ENCODE results near the gene RBFA.
"Not testable (repeated sequence)": the region's sequence is repeated elsewhere in the genome, so short reads cannot be mapped to it uniquely, and the experiment has no call there.

The RBFA gene

GRCh38 chr18:80034068-80034851, at the start of gene RBFA:
RBFA (plus strand) TSS chr18:80034434; CDS start chr18:80034496, 62 bp downstream.
- peak; percentile 100 for DNase-seq

- DNase-seq = no peak
These were observed 49.1 kb upstream of the RBFA start for GRCh38 chr18:79985172-79985571.

- no peak for DNase-seq
These were observed 47.5 kb upstream of the RBFA start for GRCh38 chr18:79986726-79987125.

DNA sequence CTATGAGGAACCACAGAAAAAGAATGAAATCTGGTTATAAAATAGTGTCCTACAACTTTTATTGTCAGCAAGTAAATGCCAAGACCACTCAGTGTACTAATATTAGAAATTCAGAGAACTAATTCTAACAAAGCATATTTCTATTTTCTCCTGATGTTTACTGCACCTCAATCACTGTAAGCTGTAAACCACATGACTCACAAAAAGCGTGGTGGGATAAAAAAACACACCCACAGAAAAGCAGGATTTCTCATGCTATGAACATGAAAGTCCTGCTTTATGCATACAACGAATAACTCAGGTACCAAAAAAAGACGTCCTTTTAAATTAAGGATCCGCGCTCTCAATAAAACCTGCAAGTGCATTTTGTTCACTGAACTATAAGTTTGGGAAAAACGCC, 46.7 kb upstream of the RBFA start:
- no peak for DNase-seq

DNA sequence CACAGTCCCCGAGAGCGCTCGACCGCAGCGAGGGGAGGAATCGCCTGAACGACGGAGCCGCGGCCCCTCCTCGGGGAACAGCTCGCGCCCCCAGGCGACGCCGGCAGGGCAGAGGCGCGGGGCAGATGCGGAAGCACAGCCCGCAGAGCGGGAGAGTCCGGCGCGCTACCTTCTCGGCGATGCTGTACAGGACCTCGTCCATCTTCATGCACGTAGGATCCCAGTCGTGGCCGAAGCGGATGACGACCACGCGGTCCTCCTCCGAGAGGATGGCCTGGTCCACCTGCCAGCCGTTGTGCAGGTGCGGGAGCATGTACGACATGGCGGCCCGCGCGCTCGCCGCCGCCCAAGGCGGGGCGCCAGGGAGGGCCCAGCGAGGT, 46.2 kb upstream of the RBFA start:
- peak; percentile 36 for DNase-seq

- DNase-seq = peak; percentile 75
These were observed 45.6 kb upstream of the RBFA start, which contains the start of gene TXNL4A for GRCh38 chr18:79988451-79989194. TXNL4A (minus strand) TSS chr18:79988563; CDS start chr18:79988392, 171 bp downstream.

GRCh38 chr18:79989195-79989497, 45.1 kb upstream of the RBFA start:
- no peak for DNase-seq

- DNase-seq = no peak
These were observed 42.7 kb upstream of the RBFA start for GRCh38 chr18:79991494-79991893.

GRCh38 chr18:79999701-80000100, 34.5 kb upstream of the RBFA start:
- DNase-seq = not testable (repeated sequence)

GRCh38 chr18:80000877-80001276, 33.4 kb upstream of the RBFA start:
- DNase-seq = no peak

DNA sequence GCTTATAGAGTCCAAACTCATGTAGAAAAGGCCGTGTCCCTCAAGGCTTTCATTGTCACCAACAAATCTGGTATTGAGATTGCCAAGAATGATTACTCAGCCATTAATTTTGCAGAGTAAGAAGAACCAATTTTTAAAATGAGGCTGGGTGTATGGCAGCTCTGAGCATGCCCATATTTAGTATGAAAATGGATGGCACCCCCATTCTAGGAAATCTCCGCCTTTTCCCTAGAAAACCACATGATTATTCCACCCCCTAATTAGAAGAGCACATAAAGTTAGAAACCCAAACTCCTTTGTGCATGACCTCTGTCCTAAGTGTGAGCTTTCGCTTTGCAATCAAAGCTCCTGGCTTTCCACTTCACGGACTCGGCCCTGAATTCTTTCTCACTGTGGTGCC, 31.8 kb upstream of the RBFA start:
- DNase-seq = no peak

GRCh38 chr18:80004600-80005342, 29.5 kb upstream of the RBFA start:
- DNase-seq = no peak

GRCh38 chr18:80006724-80007123, 27.5 kb upstream of the RBFA start:
- no peak for DNase-seq

DNA sequence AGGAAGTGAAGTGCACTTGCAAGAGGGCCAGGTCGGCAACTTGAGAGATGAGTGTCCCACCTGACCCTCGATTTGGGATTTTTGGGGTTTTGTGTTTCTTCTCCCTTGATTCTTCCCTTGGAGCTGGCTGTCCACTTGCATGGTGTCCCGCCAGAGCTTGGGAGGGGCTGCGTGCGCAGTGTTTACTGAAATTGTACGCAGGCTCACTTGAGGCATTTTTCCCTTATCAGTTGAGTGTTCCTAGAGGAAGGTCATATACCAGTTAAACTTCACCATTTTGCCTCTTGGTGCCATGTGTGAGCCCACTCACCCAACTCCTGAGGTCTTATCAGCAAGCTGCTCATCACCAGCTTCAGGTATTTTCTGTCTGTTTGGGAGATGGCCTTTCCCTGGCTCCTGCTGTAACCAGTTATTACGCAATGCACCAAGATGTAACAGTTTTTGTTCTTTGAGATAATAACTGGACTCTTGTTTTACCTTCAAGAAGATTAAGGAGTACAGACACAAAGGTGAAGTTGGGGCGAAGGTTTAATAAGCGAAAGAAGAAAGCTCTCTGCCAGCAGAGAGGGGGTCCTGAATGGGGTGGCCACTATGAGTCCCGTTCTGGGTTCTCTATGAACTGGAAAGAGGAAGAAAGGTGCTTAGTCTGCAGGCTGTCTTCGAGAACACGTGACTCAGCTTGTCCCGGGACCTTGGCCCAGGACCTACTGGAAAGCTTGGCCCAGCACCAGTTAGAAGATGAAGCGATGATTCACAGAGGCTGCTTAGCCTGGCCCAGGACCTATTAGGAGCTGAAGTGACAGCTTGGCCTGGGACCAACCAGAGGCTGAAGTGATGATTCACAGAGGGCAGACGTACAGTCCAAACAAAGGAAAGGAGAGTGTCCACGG, 24.3 kb upstream of the RBFA start:
- no peak for DNase-seq

DNA sequence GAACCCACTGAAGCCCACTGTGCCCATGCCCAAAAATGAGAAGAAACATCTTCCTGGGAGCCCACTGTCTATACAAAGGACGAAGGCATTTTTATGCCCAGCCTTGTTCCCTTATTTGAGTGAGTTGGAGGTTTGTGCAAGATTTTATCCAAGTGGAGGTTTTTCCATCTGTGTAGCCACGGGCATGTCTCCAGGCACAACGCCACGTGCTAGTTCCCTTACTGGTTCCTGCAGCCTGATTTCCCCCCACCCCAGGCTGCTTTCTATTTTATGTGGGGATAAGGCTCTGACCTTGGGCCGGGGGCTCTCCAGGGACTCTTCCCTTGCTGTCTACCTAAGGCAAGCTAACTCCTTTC, 23.7 kb upstream of the RBFA start:
- no peak for DNase-seq

DNA sequence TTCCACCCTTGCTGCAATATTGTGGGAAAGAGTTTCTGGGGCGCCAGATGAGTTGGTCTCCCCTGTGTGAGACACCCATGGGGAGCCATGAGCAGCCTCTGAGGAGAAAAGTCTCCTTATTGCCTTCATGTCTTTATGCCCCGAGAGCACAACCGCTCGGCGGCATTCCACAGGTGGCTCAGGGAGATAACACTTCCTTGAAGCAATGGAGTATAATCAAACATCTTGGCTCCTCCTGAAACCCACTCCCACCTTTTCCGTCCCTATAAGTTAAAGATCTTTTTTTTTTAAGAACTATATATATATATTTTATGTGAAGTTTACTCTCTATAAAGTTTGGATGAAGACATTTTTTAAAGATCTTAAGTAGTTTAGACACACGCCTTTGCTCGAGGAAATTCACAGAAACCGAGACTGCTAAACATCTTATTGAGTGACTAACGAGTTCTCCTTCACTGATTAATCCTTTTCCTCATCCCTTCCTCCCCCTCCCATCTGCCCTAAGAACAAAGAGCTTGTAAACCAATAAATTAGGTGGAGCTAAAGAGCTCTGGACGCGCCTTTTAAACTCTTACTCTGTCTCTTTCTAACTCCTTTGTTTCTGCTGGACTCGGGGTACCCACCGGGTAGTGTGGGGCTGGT, 22.6 kb upstream of the RBFA start:
- not testable (repeated sequence) for DNase-seq

- no peak for DNase-seq
These were observed 21.5 kb upstream of the RBFA start for GRCh38 chr18:80012714-80013113.

- no peak for DNase-seq
These were observed 11.6 kb upstream of the RBFA start for GRCh38 chr18:80022613-80023012.

DNA sequence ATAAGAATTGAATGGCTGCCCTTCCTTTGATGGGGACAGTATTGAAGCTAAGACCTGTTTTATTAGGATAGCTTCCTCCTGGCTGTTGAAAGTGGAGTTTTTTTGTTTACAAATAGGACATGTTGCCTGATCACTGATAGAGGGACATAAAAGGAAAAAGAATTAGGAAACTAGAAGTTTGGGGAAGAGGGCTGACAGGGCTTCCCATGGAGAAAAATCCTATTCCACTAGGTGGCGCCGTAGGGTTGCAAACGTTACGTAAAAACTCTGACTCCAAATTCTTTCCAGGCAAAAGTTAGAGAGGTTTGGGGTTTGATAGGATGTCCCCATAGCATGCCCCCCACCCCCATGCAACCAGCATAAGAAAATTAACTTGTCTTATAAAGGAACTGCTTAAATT, 11.1 kb upstream of the RBFA start:
- no peak for DNase-seq

- DNase-seq = no peak
These were observed 7.9 kb upstream of the RBFA start for GRCh38 chr18:80026363-80026762.

- not testable (repeated sequence) for DNase-seq
These were observed 6.5 kb upstream of the RBFA start for GRCh38 chr18:80027719-80028118.

DNA sequence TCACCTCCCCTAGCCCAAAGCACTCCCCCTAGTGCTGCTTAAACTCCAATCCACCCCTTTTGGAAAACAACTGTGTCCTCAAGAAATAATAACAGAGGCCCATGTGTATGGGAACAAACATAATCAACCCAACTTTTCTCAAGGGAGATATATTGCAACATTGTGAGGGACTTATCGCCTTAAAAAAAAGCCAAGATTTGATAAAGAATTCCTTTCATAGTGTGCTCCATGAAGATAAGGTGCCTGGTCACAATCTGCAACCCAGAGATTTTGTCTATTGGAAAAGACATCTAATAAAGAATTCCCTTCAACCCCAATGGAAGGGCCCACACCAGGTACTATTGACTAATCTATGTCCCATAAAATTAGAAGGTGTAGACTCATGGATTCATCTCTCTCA, 4.5 kb upstream of the RBFA start:
- no peak for DNase-seq
